GM18873 (cell line): Measurements from ENCODE around the gene GULP1.

Experiments used
- ATAC-seq: cut with Tn5 transposase; IDR thresholded peaks from one replicate; pipeline ENCODE4 v1.9.1; 2021; ENCODE audit warnings: mild to moderate bottlenecking, moderate library complexity, moderate number of reproducible peaks; ENCODE audit not compliant: unreplicated experiment, low FRiP score

GULP1 gene

GRCh38 chr2:188627471-188627870 lies 335.8 kb downstream of the GULP1 start:
- no peak for ATAC-seq

DNA sequence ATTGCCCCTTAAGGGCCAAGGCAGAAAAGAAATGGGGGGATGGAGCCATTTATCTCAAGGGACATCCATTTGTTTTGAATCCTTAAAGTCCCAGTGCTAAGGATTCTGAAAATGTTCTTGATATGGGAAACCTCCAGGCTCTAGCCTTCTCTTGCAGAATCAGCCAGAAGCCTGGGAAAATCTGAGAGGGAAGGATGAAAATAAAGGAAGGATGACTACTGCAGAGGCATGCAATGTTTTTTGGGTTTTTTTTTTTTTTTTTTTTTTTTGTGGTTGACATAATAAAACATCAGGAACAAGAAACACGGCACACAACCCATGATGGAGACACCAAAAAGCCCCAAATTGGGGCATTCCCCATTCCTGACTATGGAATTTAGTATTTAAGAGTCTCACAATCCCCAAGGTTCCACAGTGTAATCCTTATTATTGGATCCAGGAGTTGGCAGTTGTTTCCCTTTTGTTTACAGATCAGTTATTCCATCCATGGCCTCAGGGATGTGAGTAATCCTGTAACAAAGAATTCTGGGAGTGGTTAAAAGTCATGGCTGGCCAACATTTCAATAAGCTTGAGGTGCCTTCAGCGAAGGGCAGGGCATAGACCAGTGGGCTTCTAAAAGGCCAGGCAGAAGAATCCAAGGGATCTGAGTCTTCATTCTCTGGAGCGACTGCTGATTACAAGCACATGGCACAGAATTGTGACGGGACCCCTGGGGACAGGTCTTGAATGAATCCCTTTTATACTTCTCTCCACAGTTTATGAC lies 337.5 kb downstream of the GULP1 start:
- no peak for ATAC-seq

DNA sequence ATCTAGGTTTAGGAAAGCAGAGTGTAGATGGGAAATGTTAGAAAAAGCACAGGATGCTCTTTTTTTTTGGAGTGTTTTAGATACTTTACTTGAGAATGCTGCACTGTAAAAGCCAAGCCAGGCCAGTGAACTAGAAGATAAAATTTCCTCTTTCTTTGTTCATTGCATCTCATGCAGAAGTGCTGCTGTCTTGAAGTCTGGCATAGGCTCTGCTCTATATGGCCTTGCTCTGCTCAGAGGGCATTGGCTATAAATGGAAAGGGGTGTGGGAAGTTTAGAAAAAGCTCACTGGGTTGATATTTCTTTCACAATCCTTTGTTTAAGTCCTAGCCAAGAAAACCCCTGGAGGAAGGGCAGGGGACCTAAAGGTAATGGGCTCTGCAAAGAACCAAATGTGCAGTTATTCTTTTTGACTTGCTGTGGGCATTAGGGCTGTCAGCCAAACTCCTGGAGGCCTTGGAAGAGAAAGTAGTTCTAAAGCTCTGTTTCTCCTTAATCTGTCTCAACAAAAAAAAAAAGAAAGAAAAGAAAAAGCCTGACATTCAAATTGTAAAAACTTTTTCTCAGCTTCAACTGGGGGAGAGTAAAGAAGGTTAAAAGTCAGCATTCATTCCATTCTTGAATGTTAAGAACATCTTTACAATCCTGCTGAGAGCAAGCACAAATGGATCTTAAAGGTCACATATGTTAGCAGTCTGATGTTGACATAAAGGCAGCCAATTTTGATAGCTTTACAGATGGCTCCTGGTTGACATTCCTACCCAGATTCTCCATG lies 338.3 kb downstream of the GULP1 start:
- ATAC-seq, result no peak

- ATAC-seq, result no peak
Measured at GRCh38 chr2:188631037-188631809, 339.5 kb downstream of the GULP1 start.

DNA sequence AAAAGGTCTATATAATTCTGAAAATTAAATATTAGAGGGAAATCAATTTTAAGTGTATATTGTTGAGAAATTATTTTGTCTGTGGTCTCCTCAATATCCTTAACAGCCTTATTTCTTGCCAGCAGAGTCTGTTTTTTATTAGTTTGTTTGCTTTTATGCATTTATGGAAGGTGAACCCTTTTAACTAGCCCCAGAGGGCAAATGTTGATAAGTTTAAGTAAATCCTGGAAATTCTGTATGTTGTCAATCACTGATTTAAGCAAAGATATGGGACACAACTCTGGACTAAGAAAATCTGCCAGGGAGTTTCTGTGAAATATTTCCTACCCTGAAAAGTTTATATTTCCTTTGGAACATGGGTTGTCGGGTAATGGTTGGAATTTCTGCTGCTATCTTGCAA lies 343.0 kb downstream of the GULP1 start:
- no peak for ATAC-seq
